ENCODE results near the gene BHLHE23. TPM values are rescaled to one million over a fixed set of nuclear protein-coding genes. Genes with fewer than 3 reads are reported as not detected.
A peak's percentile ranks its signal among the peaks of the same experiment; 100 is the strongest.

BHLHE23 gene
- total RNA-seq, 1 experiment from 2014 or later, result not detected

DNA sequence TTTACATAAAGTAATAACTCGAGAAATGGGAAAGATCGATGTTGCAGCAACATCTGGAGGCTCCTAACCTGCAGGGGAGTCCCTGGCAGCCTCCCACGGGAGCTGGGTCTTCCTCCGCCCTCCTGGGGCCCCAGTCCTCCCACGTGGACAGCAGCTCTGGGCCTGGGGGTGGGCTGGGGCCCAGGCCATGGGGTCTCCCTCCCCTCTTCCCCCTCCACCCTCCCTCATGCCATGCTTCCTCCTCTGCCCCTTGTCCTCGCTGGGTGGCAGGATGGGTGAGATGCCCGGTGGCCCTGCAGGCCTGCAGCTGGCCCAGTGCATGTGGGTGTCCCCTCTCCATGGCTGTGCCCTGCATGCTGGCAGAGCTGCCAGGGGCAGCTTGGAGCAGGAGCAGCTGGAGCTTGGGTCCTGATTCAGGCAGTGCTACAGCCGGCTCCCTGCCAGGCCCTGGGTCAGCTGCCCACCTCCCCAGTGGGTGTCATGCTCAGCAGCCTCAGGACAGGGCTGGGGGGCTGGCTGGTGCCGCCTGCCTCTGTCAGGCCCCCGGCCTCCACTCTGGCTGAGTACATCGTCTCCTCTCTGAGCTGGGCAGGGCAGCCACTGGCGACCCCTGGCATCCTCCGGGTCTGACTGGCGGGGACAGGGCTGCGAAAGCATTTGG is 48.9 kb upstream of the BHLHE23 start:
- no peak; the same call in 1 of the 2 replicates for ATAC-seq

More for the DNA sequence above, 48.9 kb upstream of the BHLHE23 start:
- CTCF ChIA-PET, result interaction anchor here (0.9 to 2.0 kb wide), 2 partner anchors 117 to 326 kb away, joined by 3 to 8 read pairs; no protein-coding TSS in a partner anchor
- BruUV-seq (replicated peaks), result no TSS peak
- H3K36me3 ChIP-seq (ENCODE audit: control insufficient read depth in 1 of 2, insufficient read depth in 2 of 2, low read length in 2 of 2), result no peaks in the 10 kb centered on the region
- 0 out of 4 replicates have a peak, but pooled peaks cover 0 to 3% of the 10 kb centered on the region in 2 experiments for H3K4me1 ChIP-seq (ENCODE audit: control insufficient read depth in 1 of 2, insufficient read depth in 2 of 2, low read length in 2 of 2)
- TF ChIP-seq JUND (IDR thresholded peaks at IDR 0.05), result no peak
- TF ChIP-seq CBX3 (IDR thresholded peaks at IDR 0.05; ENCODE audit: low read depth), result no peak
- no peak for TF ChIP-seq ZNF274 (IDR thresholded peaks at IDR 0.05; ENCODE audit: low read depth, low read length)
- TF ChIP-seq ZFX (IDR thresholded peaks at IDR 0.05), result no peak
- TF ChIP-seq POLR2A (IDR thresholded peaks at IDR 0.05; ENCODE audit: borderline replicate concordance, extremely low read depth, insufficient read depth, insufficient read length), result no peak
- TF ChIP-seq, protein P1, sequence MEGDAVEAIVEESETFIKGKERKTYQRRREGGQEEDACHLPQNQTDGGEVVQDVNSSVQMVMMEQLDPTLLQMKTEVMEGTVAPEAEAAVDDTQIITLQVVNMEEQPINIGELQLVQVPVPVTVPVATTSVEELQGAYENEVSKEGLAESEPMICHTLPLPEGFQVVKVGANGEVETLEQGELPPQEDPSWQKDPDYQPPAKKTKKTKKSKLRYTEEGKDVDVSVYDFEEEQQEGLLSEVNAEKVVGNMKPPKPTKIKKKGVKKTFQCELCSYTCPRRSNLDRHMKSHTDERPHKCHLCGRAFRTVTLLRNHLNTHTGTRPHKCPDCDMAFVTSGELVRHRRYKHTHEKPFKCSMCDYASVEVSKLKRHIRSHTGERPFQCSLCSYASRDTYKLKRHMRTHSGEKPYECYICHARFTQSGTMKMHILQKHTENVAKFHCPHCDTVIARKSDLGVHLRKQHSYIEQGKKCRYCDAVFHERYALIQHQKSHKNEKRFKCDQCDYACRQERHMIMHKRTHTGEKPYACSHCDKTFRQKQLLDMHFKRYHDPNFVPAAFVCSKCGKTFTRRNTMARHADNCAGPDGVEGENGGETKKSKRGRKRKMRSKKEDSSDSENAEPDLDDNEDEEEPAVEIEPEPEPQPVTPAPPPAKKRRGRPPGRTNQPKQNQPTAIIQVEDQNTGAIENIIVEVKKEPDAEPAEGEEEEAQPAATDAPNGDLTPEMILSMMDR (IDR thresholded peaks at IDR 0.05 in 2 of 3, conservative IDR thresholded peaks at IDR 0.05 in 1 of 3; ENCODE audit: borderline replicate concordance in 1 of 3, insufficient read depth in 1 of 3, low read depth in 2 of 3, low read length in 2 of 3), result no peak
- no peak for TF ChIP-seq SIN3A (IDR thresholded peaks at IDR 0.05; ENCODE audit: low read depth)
- no peak for TF ChIP-seq TCF7L2 (IDR thresholded peaks at IDR 0.05; ENCODE audit: borderline replicate concordance, extremely low read depth, insufficient read depth, insufficient read length)
- no peak for TF ChIP-seq EGR1 (IDR thresholded peaks at IDR 0.05; ENCODE audit: low read depth)
- TF ChIP-seq, protein P2, sequence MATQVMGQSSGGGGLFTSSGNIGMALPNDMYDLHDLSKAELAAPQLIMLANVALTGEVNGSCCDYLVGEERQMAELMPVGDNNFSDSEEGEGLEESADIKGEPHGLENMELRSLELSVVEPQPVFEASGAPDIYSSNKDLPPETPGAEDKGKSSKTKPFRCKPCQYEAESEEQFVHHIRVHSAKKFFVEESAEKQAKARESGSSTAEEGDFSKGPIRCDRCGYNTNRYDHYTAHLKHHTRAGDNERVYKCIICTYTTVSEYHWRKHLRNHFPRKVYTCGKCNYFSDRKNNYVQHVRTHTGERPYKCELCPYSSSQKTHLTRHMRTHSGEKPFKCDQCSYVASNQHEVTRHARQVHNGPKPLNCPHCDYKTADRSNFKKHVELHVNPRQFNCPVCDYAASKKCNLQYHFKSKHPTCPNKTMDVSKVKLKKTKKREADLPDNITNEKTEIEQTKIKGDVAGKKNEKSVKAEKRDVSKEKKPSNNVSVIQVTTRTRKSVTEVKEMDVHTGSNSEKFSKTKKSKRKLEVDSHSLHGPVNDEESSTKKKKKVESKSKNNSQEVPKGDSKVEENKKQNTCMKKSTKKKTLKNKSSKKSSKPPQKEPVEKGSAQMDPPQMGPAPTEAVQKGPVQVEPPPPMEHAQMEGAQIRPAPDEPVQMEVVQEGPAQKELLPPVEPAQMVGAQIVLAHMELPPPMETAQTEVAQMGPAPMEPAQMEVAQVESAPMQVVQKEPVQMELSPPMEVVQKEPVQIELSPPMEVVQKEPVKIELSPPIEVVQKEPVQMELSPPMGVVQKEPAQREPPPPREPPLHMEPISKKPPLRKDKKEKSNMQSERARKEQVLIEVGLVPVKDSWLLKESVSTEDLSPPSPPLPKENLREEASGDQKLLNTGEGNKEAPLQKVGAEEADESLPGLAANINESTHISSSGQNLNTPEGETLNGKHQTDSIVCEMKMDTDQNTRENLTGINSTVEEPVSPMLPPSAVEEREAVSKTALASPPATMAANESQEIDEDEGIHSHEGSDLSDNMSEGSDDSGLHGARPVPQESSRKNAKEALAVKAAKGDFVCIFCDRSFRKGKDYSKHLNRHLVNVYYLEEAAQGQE (IDR thresholded peaks at IDR 0.05; ENCODE audit: low read depth), result no peak
- TF ChIP-seq, protein P3, sequence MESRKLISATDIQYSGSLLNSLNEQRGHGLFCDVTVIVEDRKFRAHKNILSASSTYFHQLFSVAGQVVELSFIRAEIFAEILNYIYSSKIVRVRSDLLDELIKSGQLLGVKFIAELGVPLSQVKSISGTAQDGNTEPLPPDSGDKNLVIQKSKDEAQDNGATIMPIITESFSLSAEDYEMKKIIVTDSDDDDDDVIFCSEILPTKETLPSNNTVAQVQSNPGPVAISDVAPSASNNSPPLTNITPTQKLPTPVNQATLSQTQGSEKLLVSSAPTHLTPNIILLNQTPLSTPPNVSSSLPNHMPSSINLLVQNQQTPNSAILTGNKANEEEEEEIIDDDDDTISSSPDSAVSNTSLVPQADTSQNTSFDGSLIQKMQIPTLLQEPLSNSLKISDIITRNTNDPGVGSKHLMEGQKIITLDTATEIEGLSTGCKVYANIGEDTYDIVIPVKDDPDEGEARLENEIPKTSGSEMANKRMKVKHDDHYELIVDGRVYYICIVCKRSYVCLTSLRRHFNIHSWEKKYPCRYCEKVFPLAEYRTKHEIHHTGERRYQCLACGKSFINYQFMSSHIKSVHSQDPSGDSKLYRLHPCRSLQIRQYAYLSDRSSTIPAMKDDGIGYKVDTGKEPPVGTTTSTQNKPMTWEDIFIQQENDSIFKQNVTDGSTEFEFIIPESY (IDR thresholded peaks at IDR 0.05; ENCODE audit: extremely low read depth, insufficient replicate concordance, low read length), result no peak
- no peak for TF ChIP-seq EZH2 (IDR thresholded peaks at IDR 0.05)
- no peaks in the 10 kb centered on the region for H3K9me3 ChIP-seq (ENCODE audit: control insufficient read depth in 1 of 2, insufficient read depth in 1 of 2, low read depth in 1 of 2, low read length in 2 of 2)
- H3K4me3 ChIP-seq (replicated peaks in 1 of 2; ENCODE audit: low read depth in 1 of 2, low read length in 2 of 2), result no peak overlapping the region
- H3K4me2 ChIP-seq (ENCODE audit: low read length), result peak overlapping the region; percentile 34; the same call in 1 of the 2 replicates
- H3K27ac ChIP-seq (ENCODE audit: low read depth, low read length), result no peak overlapping the region
- no peaks in the 10 kb centered on the region for H4K20me1 ChIP-seq (ENCODE audit: insufficient read depth)
- POLR2A ChIA-PET, result no interaction called here
- H3K27me3 ChIP-seq (ENCODE audit: insufficient read depth, low read length), result peaks cover 16% of the 10 kb centered on the region; the same call in 1 of the 2 replicates
- RAD21 ChIA-PET (ENCODE audit: low non-redundant PET in 1 of 2, low total read pairs in 2 of 2, uncharacterized antibody in 2 of 2, unreplicated experiment in 2 of 2), result no interaction called here
- H3K9me2 ChIP-seq (ENCODE audit: insufficient read depth), result no peaks in the 10 kb centered on the region
- no peak for DNase-seq (ENCODE audit: low read depth, low spot score)
- H3K9ac ChIP-seq (ENCODE audit: low read length), result no peak overlapping the region
- intact Hi-C loops (cut with micrococcal nuclease), result loop anchor here (1.0 to 2.0 kb wide), 2 partner anchors 123 to 160 kb away; no protein-coding TSS in a partner anchor
- H2AFZ ChIP-seq (ENCODE audit: low read depth, low read length, poor library complexity, severe bottlenecking), result peak overlapping the region; percentile 43
- H3K79me2 ChIP-seq (ENCODE audit: insufficient read depth, low read length), result no peaks in the 10 kb centered on the region

Data from HCT116 (cell line).